ENCODE results near the gene CD300LG. TPM values are rescaled to one million over a fixed set of nuclear protein-coding genes. Genes with fewer than 3 reads are reported as not detected.
"Not testable (repeated sequence)": the region's sequence is repeated elsewhere in the genome, so short reads cannot be mapped to it uniquely, and the experiment has no call there.

CD300LG gene
- total RNA-seq, 1 donor from 2014 or later, result 0.34 TPM

GRCh38 chr17:43879723-43880419 is 32.9 kb downstream of the CD300LG start:
- DNase-seq, result no peak

DNA sequence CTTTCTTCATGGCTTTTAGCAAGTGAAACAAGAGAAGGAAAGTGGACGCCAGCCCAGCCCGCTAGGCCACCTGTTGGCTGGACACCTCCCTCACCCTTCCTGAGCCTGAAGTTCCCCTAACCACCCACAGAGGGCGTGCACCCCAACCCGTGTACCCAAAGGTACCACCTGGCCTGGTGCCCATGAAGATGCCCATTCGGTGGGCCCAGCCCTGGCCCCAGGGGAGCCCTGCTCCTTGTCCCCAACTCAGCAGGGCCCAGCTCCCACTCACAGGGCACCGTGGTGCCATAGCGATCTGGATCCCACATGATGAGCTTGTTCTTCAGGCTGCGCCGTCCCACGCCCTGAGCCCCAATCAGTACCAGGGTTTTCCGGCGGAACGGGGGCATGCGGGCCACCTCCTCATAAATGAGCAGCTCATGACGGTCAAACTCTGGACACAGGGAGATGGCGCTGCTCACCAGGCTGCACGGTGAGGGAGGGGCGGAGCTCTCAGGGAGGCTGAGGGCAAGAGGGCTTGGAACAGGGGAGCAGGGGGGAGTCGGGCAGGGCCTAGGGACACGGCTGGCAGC is 33.5 kb downstream of the CD300LG start:
- peak; percentile 62 for DNase-seq

DNA sequence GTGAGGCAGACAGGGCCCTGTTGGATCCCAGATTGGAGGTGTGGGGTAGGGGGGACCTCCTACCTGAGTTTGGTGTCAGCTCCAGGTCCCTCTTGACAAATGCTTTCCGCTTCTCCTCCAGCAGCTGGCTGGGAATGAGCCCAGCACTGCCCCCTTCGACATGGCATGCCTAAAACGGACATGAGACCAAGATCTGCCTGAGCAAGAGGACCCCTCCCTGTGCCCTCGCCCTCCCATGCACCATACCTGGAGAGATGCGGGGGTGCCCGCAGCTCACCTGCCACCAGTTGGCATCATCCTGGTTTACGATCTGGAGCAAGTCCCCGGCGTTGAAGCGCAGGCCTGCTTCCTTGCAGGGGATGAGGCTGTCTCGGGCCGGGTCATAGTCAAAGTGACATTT is 34.2 kb downstream of the CD300LG start:
- DNase-seq, result no peak

DNA sequence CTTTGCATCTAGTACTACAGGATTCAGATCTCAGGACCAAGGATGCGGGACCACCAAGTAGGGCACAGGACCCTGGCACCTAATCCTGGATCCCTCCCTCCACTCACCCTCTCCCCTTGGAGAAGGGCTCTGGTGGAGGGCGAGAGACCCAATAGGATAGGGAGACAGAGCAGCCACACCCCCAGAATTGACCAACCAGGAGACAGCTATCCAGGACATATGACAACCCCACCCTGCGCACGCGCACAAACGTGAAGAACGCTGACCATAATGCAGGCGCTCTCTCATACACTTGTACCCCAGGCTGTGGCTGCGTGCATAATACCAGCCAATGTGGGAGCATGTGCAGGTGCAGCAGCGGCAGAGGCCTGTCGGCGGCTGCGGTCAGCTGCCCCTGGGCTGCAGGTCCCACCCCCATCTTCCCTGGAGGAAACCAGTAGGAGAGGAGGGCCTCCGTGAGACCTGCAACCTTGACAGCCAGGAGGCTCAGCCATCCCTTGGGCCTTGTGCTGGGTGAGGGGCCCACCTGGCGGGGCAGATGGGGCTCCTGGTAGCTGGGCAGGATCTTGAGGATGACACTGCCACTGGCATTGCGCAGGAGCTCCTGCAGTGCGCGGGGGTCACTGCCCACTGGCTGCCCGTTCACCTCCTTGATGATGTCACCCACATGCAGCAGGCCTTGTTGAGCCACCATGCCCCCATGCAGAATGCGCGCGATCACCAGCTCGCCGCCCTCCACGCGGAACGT is 35.0 kb downstream of the CD300LG start:
- DNase-seq, result no peak

DNA sequence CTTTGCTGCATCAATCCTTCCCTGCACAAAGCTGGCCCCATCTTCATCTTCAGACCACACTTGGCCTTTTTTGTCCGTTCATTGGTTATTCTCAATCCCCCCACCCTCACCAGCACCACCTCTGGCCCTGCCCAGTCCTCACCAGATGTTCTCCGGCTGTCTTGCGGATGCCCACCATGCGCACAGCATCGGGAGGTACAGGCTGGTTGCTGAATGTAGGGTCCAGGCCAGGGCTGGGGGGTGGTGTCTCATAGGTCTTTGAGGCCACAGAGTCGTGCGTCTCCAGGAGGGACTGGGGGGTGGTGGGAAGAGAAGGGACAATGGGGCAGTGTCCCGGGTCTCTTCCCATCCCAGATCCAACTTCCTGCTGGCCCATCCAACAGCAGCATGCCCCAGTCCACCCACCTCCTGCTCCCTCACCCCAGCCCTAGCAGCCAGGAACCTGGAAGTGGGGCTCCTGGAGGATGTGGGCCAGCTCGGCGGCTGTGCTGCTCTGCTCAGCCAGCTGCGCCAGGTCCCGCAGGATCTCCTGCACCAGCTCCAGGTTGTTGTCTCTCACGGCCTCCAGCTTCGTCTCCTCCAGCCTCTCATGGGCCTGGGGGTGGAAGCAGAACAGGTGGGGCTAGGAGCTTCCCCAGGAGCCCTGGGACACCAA is 35.9 kb downstream of the CD300LG start:
- DNase-seq, result no peak

- no peak for DNase-seq
Measured at GRCh38 chr17:43888548-43888947, 41.6 kb downstream of the CD300LG start.

- no peak for DNase-seq
Measured at GRCh38 chr17:43890240-43890639, 43.3 kb downstream of the CD300LG start.

DNA sequence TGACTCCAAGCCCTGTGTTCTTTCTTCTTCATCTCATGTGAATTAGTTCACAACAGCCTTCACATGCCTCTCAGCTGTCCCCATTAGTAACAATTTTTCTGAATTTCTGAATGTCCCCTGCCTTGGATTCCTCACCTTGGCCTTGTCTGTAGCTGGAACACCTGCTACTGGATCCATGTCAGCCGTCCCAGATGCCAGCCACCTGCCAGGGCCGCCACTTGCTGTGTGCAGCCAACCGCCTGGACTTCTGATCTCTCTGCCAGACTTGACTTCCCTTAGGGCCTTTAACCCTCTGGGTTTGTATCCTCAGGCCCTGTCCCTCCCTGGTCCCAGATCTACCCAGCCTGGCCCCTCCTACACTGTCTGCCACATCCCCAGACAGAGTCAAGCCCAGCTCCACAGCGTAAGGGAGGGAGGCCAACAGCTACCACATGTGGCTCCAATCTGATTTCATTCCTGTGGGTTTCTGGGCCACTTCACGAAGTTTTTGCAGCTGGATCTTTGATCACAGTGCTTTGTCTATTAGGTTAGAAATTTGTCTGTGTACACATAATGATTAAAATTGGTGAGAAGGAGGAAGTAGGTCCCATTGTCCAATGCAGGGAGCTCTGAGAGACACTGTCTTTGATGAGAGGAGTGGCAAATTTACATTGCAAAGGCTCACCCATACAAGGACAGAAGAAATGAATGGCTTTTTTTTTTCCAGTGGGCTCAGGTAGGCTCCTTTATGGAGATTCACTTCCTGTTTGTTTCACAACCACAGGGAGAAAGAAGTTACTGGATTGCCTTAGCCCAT is 45.1 kb downstream of the CD300LG start:
- DNase-seq, result no peak

DNA sequence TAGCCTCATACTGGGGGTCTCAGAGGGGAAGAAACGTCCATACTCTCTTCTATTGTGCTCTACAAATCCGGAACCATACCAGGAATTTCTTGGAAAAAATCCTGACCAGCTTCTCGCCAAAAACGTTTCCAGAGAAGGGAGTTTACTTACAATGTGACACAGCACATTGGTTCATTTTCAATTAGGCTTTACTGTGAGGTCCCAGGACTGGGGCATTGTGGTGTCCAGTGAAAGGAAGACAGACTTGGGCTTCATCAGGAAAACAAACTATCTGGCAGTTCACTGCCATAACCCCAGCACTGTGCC is 45.6 kb downstream of the CD300LG start:
- no peak for DNase-seq

DNA sequence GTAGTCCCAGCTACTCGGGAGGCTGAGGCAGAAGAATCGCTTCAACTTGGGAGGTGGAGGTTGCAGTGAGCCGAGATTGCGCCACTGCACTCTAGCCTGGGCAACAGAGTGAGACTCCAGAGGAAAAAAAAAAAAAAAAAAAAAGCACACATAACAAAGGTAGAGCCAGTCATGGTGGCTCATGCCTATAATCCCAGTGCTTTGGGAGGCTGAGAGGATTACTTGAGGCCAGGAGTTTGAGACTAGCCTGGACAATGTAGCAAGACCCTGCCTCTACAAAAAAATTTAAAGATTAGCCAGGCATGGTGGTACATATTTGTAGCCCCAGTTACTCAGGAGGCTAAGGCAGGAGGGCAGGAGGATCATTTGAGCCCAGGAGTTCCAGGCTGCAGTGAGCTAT is 47.5 kb downstream of the CD300LG start:
- DNase-seq, result not testable (repeated sequence)

- no peak for DNase-seq
Measured at GRCh38 chr17:43897831-43898230, 50.9 kb downstream of the CD300LG start.

DNA sequence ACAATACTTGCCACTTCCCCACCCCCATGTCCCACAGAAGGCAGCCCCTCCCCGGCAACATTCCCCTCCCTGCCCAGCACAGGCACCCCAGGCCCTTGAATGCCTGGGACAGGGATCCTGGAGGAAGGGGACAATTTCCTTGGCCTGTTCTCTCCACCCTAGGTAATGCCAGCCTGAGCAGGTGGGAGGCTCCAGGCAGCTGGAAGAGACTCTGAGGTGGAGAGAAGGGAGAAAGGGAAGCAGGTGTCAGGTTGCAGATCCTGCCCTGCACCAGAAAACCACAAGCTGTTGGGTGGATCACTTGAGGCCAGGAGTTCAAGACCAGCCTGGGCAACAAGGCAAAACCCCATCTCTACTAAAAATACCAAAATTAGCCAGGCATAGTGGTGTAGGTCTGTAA is 51.5 kb downstream of the CD300LG start:
- DNase-seq, result no peak

DNA sequence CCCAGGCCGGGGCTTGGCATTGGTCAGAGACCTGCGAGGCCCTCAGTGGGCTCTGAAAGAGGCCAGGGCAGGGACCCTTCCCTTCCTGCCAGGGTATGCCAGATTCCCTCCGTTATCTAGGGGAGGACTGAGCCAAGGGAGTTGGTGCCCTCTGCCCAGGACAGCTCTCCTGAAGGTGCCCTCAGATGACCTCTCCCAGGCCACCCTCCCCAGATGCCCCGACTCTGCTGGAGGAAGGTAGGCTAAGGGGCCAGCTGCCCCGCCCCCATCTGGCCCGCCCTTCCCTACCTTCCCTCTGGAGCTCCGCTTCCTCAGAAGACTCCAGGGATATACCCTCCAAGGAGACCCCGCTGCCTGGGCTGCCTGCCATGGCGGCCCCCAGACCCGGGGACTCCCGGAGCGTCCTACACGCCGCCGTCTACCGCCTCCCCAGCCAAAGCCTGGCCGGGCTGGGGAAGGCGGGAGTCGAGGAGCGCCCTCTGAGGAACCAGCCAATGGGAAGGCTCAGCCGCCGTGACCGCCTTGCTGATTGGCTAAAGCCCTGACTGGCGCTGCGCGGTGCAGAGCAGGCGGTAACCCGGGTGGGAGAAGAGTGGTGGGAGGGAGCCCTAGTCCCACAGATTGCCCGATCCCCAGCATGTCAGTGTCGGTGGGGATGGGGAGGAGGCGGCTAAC is 53.3 kb downstream of the CD300LG start:
- DNase-seq, result peak; percentile 89

- DNase-seq, result no peak
Measured at GRCh38 chr17:43900858-43901754, 54.1 kb downstream of the CD300LG start.

GRCh38 chr17:43901861-43902589 is 55.0 kb downstream of the CD300LG start:
- DNase-seq, result no peak

DNA sequence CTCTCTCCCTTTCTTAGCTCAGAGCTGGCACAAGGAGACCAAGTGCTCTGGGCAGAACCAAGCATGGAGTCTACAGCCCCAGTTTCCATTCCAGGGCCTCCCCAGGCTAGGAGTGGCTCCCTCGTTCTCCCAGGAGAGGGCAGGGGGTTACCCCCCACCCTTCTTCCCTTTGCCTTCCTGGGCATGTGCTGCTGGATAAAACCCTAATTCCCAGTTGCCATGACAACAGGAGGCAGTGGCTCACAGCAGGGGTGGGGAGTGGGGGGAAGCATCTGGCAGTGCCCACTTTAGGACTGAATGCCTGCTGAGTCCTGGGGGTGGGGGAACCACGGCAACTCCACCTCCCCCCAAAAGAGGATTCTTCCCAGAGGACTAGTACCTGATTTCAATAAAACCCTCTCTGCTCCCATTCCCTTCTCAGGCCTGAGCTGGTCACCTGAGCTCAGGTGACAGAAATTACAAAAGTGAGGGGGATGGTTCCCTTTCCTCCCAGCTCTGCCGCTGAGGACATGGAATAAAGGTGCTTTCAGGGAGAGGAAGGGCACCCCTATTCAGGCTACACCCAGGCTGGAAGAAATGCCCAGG is 58.5 kb downstream of the CD300LG start:
- DNase-seq, result no peak

DNA sequence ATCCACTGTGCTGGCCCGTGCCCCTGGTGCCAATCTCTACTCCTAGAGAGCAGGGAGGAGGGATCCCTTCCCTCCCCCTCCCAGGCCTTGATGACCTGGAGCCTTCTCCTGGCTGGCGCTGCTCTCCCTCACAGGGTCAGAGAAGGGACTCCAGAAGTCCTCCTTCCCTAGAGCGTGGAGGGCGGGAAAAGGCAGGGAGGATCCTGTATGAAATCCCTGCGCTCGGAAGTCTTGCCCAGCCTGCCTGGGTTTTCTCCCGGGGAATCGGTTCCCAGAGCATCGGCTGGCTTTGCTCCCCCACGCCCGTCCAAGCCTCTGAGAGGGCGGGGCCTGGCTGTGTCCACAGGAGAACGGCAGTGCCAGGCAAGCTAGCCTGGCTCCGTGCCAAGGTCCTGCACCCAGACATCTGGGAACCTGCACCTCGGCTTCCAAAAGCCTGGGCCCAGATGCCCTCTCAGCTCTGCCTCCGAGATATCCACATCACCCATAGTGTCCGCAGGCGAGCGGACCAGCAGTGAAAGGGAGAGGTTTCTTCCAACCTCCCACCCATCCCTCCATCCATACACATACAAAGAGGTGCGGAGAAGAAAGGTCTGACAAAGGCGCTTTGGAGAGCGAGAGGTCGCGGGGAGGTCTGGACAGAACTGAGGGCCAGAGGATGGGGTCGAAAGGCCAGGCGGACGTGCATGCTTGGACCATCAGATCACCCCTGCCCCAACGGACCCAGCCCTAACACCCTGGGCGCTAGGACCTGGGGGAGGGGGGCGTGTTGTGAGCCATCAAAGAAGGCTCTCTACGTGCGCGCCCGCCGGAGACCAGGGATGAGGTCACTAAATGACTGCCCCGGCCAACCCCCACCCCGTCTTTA is 59.2 kb downstream of the CD300LG start:
- peak; percentile 24 for DNase-seq

GRCh38 chr17:43906951-43907424 is 60.0 kb downstream of the CD300LG start:
- no peak for DNase-seq
